Testis (tissue), 3 donors: Measurements from ENCODE around the gene HS3ST4. TPM values are rescaled to one million over a fixed set of nuclear protein-coding genes. Genes with fewer than 3 reads are reported as not detected.

Source experiments
- DNase-seq: peaks from one replicate; pipeline ENCODE4 v3.0.0-alpha.2; 2019
- H3K27ac ChIP-seq, 2 donors: fragments of 200-600 bp; sonication (generic); one replicate each; pipeline ENCODE4 v1.5.1; 2019
- H3K27me3 ChIP-seq: fragments of 200-600 bp; sonication (generic); one replicate; pipeline ENCODE4 v1.5.1; 2019
- H3K36me3 ChIP-seq: fragments of 200-600 bp; sonication (generic); one replicate; pipeline ENCODE4 v1.5.1; 2017; ENCODE audit warnings: low read depth; ENCODE audit errors: missing control alignments
- H3K4me1 ChIP-seq: fragments of 200-600 bp; sonication (generic); one replicate; pipeline ENCODE4 v1.5.1; 2019
- H3K4me3 ChIP-seq, 2 donors: fragments of 200-600 bp; sonication (generic); one replicate each; pipeline ENCODE4 v1.5.1; 2017 to 2019
- H3K9me3 ChIP-seq: fragments of 200-600 bp; sonication (generic); one replicate; pipeline ENCODE4 v1.5.1; 2017
- POLR2A ChIP-seq: fragments of 450-650 bp; IDR thresholded peaks from one replicate; pipeline ENCODE4 v1.6.1; 2017; ENCODE audit warnings: antibody characterized with exemption, mild to moderate bottlenecking, moderate library complexity
- WGBS, 2 donors: methylation state at CpG; one replicate each; pipeline ENCODE4 v1.1.5; 2018; 5-methylcytosine and 5-hydroxymethylcytosine counted together
- intact Hi-C: fragments of 100-400 bp; cut with DNase I; formaldehyde crosslinking; loops from one replicate; pipeline ENCODE4 v1.15.1; 2023; ENCODE audit warnings: low total_unique reads
- polyA plus RNA-seq: library from polyadenylated mRNA; stranded (reverse); fragments of 350-450 nt; fragmentation: Illumina TruSeq; extraction: RNeasy Lipid Tissue Mini Kit (QIAGEN cat#74804); gene quantifications from one replicate; pipeline ENCODE4 v1.2.3, GENCODE V29; 2014; ENCODE audit warnings: low read depth, low replicate concordance; ENCODE audit not compliant: insufficient read depth
- total RNA-seq, 2 donors: library from RNA; depleted of rRNA; stranded (reverse); fragments of >200 nt; gene quantifications; one replicate each; pipeline ENCODE4 v1.2.3, GENCODE V29; 2016
- TF ChIP-seq, protein P1 (sequence below), 3 experiments: fragments of 450-650 bp in 2 of 3; fragments of 200-600 bp in 1 of 3; sonication (generic) in 1 of 3; IDR thresholded peaks; one replicate each; pipeline ENCODE4 v1.5.1; 2016 to 2019; ENCODE audit warnings: antibody characterized with exemption in 3 of 3, mild to moderate bottlenecking in 2 of 3, moderate library complexity in 1 of 3

HS3ST4 gene
- total and polyA plus RNA-seq, 3 donors from 2014 or later = 0.37 to 2.7 (median 2.6) TPM

DNA sequence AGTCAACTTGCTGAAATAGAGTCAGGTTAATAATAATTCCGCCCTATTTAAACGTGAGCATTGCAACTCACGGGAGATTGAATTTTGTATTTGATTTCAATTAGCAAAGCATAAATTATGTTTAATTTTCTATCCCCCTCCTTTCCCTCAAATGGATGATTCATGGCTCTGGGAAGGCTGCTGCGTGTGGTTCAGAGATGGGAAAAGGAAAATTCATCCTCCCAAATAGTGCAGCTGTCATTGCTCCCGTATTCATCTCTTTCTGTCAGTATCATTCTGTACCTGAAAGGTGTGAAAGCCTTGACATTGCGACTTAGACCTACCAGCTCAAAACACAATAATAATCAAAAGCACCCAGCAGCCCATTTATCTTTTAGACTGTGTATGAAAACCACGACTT, 447.3 kb downstream of the HS3ST4 start:
- Histone ChIP-seq H3K4me3 (no peak overlapping the region), H3K9me3 (no peaks in the 10 kb centered on the region), H3K27ac (no peak overlapping the region), H3K4me1 (no peaks in the 10 kb centered on the region), H3K36me3 (no peaks in the 10 kb centered on the region), H3K27me3 (no peaks in the 10 kb centered on the region)
- DNase-seq = no peak
- TF ChIP-seq, protein P1, sequence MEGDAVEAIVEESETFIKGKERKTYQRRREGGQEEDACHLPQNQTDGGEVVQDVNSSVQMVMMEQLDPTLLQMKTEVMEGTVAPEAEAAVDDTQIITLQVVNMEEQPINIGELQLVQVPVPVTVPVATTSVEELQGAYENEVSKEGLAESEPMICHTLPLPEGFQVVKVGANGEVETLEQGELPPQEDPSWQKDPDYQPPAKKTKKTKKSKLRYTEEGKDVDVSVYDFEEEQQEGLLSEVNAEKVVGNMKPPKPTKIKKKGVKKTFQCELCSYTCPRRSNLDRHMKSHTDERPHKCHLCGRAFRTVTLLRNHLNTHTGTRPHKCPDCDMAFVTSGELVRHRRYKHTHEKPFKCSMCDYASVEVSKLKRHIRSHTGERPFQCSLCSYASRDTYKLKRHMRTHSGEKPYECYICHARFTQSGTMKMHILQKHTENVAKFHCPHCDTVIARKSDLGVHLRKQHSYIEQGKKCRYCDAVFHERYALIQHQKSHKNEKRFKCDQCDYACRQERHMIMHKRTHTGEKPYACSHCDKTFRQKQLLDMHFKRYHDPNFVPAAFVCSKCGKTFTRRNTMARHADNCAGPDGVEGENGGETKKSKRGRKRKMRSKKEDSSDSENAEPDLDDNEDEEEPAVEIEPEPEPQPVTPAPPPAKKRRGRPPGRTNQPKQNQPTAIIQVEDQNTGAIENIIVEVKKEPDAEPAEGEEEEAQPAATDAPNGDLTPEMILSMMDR (IDR thresholded peaks at IDR 0.05) = no peak
- no peak for TF ChIP-seq POLR2A
- intact Hi-C loops = no loop called here
- WGBS, 2 donors = 65 to 66% methylated on average over 7 of the region's 7 CpGs

DNA sequence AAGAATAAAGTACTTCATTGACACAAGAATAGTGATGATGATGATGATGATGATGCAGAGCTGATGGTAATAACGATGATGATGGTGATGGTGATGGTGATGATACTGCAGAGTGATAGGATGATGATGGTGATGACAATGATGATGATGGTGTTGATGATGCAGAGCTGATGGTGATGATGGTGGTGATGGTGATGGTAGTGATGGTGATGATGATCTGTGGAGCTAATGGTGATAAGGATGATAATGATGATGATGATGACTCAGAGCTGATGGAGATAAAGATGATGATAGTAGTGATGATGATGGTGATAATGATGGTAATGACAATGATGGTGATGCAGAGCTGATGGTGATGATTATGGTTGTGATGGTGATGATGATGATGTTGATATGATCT, 448.1 kb downstream of the HS3ST4 start:
- TF ChIP-seq, protein P1 (IDR thresholded peaks at IDR 0.05) = no peak
- TF ChIP-seq POLR2A = no peak
- intact Hi-C loops = no loop called here
- Histone ChIP-seq H3K27me3 (no peaks in the 10 kb centered on the region), H3K9me3 (no peaks in the 10 kb centered on the region), H3K4me3 (no peak overlapping the region), H3K4me1 (no peaks in the 10 kb centered on the region), H3K27ac (no peak overlapping the region), H3K36me3 (no peaks in the 10 kb centered on the region)
- DNase-seq = no peak
- 80 to 83% methylated on average over 1 of the region's 1 CpG for whole genome bisulfite sequencing, 2 donors

DNA sequence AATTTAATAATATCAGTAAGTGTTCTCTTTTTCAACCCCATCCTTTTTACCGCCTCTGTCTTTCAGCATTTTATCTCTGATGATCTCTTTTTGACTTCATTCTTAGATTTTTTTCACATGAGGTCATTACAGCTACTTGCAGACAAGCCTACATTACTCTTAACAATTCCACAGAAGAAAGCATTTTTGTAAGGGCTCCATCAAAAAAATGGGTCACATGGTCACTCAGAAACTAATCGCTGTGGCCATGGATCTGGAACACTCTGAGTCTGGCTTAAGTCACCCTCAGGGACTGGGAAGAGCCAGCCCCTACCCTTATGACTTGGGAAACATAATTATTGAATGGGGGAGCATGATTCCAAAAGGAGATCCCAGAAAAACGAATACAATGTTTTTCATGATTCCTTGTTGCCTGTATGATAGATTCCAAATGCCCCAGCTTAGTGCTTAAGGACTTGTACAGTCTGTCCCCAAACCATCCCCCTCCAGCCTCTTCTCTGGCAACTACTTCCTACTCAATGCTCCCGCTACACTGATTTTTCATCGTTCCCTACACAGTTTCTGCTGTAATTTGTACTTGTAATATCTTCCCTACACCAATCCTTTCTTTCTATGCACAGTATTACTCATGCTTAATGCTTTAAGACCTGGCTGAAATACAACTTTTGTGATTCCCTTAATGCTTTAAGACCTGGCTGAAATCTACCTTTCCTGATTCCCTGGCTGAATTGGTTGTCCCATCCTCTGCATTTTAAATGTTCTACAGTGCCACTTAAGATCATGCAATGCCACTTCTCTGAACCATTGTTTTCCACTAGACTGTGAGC, 457.8 kb downstream of the HS3ST4 start:
- 74 to 76% methylated on average over 5 of the region's 5 CpGs for WGBS, 2 donors
- no peak for DNase-seq
- Histone ChIP-seq H3K4me3 (no peak overlapping the region), H3K27ac (no peak overlapping the region), H3K9me3 (no peaks in the 10 kb centered on the region), H3K4me1 (no peaks in the 10 kb centered on the region), H3K36me3 (no peaks in the 10 kb centered on the region), H3K27me3 (no peaks in the 10 kb centered on the region)
- intact Hi-C loops = no loop called here
- no peak for TF ChIP-seq POLR2A
- TF ChIP-seq, protein P1 (IDR thresholded peaks at IDR 0.05) = no peak

DNA sequence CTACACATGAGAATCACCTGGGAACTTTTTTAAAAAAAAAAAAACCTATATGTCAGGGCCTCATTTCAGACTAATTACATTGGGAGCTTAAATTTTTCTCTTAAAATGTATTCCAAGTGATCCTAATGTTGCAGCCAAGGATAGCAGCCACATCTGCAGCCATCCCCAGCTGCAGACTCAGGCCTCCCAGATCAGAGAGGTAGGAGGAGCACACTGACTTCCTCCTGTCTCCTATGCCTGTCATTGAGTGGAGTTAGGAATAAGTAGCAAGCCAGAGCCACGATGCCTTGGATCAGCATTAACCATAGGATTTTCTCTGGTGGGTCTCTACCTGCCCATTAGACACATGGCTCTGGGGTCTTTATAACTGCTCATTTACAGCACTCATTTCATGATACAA, 463.5 kb downstream of the HS3ST4 start:
- Histone ChIP-seq H3K4me1 (no peaks in the 10 kb centered on the region), H3K27ac (no peak overlapping the region), H3K9me3 (no peaks in the 10 kb centered on the region), H3K36me3 (no peaks in the 10 kb centered on the region), H3K4me3 (no peak overlapping the region), H3K27me3 (no peaks in the 10 kb centered on the region)
- 38 to 69% methylated on average over 1 of the region's 1 CpG for WGBS, 2 donors
- intact Hi-C loops = no loop called here
- TF ChIP-seq POLR2A = no peak
- TF ChIP-seq, protein P1 (IDR thresholded peaks at IDR 0.05) = no peak
- no peak for DNase-seq

DNA sequence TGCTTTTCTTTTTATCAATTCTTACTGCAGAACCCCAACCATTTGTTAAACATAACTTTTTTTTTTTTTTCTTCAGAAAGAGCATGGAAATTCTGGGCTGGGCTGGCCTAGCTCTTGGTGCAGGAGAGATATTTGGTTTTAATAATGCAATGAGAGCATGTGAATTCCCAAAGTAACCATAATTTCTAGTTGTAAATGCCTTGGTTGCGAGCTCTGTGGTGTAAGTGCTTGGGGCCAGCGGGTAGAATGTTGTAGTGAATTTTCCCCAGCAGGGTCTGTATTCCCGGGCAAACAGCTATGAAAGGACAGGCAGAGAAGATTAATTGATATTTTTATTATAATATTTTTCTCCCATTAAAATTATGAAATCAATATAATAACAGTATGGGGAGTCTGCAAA, 465.6 kb downstream of the HS3ST4 start:
- Histone ChIP-seq H3K27ac (no peak overlapping the region), H3K4me1 (no peaks in the 10 kb centered on the region), H3K36me3 (no peaks in the 10 kb centered on the region), H3K9me3 (no peaks in the 10 kb centered on the region), H3K4me3 (no peak overlapping the region), H3K27me3 (no peaks in the 10 kb centered on the region)
- intact Hi-C loops = no loop called here
- no peak for DNase-seq
- WGBS, 2 donors = 83 to 87% methylated on average over 3 of the region's 3 CpGs
- TF ChIP-seq, protein P1 (IDR thresholded peaks at IDR 0.05) = no peak
- TF ChIP-seq POLR2A = no peak
